HG03159 (cell line): ENCODE data around the gene TTLL10.

Experiments
- ATAC-seq: cut with Tn5 transposase; IDR thresholded peaks from one replicate; pipeline ENCODE4 v1.9.1; 2021; ENCODE audit warnings: mild to moderate bottlenecking, moderate library complexity; ENCODE audit not compliant: unreplicated experiment

The TTLL10 gene

DNA sequence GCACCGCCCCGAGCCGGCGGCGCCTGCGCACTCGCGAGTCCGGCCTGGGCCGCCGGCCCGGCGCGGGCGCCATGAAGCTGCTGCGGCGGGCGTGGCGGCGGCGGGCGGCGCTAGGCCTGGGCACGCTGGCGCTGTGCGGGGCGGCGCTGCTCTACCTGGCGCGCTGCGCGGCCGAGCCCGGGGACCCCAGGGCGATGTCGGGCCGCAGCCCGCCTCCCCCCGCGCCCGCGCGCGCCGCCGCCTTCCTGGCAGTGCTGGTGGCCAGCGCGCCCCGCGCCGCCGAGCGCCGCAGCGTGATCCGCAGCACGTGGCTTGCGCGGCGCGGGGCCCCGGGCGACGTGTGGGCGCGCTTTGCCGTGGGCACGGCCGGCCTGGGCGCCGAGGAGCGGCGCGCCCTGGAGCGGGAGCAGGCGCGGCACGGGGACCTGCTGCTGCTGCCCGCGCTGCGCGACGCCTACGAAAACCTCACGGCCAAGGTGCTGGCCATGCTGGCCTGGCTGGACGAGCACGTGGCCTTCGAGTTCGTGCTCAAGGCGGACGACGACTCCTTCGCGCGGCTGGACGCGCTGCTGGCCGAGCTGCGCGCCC is 58.6 kb downstream of the TTLL10 start, which contains the start of gene B3GALT6:
Gene B3GALT6 (plus strand): TSS at position 30 of the 588 bp plus-strand sequence. CDS start 42 bp downstream, at position 72.
- no peak for ATAC-seq

DNA sequence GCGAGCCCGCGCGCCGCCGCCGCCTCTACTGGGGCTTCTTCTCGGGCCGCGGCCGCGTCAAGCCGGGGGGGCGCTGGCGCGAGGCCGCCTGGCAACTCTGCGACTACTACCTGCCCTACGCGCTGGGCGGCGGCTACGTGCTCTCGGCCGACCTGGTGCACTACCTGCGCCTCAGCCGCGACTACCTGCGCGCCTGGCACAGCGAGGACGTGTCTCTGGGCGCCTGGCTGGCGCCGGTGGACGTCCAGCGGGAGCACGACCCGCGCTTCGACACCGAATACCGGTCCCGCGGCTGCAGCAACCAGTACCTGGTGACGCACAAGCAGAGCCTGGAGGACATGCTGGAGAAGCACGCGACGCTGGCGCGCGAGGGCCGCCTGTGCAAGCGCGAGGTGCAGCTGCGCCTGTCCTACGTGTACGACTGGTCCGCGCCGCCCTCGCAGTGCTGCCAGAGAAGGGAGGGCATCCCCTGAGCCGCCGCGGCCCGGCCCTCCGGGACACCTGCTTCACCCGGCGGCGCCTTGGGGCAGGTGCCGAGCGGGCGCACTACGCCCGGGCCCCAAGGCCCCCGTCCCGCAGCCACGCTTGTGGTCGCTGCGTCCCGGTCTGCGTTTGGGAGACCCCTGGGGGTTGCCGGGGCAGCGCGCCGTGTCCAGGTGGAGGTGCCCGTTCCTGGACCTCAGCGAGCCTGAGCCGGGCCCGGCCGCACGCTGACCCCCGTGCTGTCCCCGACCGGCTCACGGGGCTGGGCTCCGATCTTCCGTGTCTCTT is 59.3 kb downstream of the TTLL10 start:
- ATAC-seq: no peak

- ATAC-seq: no peak
Measured at GRCh38 chr1:1233567-1233892, 59.9 kb downstream of the TTLL10 start.

GRCh38 chr1:1234180-1234808 is 60.6 kb downstream of the TTLL10 start:
- ATAC-seq: no peak

DNA sequence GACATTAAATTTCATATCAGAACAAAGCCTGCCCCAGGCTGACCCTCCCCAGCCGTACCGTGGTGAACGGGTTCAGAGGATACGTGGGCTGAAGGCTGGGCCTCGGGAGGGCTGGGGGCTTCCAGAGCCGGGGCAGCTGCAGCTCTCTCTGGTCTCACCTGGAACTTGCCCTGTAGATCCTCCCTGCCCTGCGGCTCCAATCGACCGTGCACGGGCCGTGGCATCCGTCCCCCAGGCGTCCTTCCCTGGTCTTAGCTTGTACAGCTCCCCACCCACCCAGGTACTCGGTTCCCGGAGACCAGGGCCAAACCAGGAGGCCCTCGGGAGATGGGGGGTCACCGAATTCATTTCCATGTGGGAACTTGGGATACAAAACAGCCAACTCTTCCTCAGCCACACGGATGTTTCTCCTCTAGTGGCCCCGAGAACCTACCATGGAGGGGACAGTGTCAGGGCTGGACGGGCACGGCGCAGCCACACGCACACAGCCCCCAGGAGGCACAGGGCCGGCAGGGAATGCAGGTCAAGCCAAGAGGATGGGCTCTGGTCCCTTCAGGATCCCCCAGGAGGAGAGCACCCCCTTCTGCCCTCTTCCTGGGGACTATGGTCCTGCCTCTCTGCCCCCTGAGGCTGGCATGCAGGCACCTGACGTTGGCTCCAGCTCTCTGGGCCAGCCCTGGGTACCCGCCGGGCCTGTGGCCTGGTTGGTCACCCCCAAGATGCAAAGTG is 61.5 kb downstream of the TTLL10 start:
- no peak for ATAC-seq

DNA sequence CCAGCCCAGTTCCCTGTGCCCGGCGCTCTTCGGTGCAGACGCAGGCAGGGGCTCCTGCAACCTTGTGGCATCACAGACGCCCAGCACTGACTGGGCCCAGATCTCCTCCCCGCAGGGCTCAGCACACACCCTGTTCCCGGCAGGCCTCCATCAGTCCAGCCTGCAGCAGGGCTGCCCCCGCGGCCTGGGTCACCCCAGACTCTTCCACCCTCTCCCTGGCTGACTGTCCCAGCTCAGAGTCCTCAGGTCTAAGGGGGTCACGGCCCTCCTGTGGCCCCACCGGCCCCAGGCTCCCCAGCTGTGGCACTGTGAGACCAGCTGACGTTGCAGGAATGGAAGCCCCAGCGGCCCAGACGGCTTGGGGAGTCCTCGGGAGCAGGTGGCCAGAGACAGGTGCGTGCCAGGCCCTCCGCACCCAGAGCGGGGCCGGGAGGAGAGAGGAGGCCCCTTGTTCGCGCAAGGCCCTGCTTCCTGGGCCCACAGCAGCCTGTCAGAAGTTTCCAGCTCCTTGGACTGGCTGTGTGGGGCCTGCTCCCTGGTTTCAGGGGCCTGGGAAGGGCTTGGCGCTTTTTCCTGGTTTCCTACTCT is 62.6 kb downstream of the TTLL10 start:
- ATAC-seq: no peak

DNA sequence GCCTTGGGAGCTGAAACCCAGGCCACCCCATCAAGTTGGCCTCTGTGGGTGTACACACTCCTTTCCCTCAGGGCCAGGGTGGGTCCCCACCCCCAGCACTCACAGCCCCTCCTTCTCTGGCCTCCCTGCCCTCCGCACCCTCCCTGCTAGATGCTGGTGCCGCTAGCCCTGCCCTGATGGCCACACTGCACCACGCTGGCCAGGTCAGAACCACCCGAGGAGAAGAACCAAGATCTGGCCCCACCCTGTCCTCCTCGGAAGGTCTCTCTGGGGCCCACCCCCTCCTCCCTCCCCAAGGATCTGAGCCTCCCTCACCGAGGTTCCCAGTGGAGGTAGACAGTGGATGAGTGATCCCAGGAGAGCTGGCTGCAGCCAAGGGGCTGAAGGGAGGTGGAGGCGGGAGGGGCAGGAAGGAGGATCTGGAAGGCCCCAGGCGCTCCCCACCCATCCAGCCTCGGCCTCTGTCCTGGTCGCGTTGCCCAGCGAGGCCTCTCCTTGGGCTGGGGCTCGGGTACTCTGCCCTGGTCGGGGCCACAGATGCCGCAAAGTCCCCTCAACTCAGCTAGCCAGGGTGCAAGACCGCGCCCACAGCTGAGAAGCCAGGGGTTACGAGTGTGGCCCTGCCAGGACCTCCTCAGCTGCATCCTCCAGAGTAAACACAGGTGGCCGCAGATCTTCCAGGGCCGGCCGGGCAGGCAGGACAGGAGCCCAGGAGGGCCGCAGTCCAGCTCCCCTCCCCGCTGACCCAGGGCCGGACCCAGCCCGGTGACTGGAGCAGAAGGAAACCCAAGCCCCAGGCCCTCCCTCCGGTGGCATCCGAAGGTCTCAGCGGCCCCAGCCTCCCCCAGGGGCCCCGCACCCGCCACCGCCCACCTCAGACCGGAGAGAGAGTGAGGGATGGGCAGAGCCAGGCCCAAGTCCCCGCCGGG is 63.5 kb downstream of the TTLL10 start:
- no peak for ATAC-seq

- no peak for ATAC-seq
Measured at GRCh38 chr1:1237874-1238701, 64.4 kb downstream of the TTLL10 start.

DNA sequence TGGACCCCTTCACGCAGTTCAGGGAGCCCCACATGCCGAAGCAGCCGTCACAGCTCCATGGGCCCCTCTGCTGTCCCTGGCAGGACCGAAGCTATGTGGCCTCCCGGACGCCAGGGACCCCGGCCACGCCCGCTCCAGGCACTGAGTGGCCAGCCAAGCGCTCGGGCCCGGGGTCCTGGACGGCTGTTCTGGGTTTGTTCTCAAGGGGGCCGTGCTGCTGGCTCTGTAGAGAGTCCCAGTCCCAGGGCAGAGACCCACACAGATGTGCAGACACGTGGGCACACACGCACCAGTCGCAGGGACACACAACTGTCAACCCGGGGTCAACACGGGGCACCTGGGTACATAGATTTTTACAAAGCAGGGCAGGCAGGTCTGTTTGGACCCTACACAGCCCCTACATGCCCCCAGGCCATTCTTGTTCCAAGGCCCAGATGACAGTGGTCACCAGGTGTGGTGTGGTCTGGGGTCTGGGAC is 65.1 kb downstream of the TTLL10 start:
- no peak for ATAC-seq

DNA sequence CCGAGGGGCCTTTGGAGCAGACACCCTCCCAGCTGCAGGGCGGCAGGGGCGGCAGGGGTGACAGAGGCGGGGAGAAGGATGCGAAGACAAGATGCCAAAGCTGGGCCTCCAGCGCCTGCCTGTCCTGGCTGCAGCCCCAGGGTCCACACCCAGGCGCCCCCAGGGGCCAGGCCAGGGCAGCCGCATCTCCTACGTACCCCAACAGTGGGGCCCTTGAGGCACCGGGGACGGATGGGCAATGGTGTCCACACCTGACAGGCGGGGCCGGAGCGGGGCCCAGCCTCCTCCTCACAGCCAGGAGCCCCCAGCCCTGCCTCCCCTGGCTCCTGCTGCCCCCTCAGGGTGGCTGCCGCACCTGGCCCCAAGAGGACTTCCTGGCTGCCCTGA is 65.5 kb downstream of the TTLL10 start:
- ATAC-seq: no peak

GRCh38 chr1:1239614-1240347 is 66.1 kb downstream of the TTLL10 start:
- no peak for ATAC-seq

DNA sequence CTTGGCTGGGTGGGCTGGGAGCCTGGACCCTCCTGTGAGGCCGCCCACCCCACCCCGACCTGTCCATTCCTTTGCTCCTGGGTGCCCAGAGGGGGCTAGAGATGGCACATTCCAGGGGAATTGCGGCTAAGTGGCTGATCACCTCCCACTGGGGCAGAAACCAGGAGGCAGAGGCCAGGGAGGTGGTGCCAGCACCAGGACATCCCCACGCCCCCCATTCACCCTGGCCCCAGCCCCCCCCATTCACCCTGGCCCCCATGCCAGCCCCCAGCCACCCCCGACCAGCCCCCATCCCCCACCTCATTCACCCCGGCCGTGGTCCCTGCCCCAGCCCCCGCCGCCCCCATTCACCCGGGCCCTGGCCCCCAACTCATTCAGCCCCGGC is 66.7 kb downstream of the TTLL10 start:
- no peak for ATAC-seq

- no peak for ATAC-seq
Measured at GRCh38 chr1:1240822-1241587, 67.3 kb downstream of the TTLL10 start.

DNA sequence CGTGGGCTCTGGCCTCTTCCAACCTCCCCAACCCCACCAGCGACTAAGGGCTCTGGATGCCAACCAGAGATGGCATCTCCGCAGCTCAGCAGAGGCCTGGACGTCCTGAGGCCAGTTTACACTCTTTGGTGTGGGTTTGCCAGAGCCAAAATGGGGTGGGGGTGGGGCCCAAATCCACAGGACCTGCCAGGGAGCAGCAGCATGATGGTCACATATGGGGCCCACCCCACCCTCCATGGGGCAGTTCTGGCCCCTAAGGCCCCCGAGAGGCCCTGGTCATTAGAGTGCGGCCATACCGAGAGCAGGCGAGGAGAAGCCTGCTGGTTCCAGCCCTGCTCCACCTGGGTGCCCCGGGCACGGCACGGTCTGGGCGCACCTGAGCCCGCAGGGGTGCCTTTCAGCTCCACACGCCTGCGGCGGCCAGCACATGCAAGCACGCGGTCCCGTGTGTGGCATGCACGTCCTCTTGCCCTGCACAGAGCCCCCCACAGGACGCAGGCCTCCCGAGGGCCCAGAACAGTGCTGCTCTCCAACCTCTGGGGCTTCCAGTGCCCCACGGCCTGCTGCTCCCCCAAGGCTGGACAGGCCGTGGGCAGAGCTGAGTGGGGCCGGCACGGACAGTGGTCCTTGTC is 68.0 kb downstream of the TTLL10 start:
- no peak for ATAC-seq

GRCh38 chr1:1242461-1243265 is 69.0 kb downstream of the TTLL10 start:
- ATAC-seq: no peak

GRCh38 chr1:1243266-1243660 is 69.6 kb downstream of the TTLL10 start:
- ATAC-seq: no peak

GRCh38 chr1:1243807-1244191 is 70.1 kb downstream of the TTLL10 start:
- ATAC-seq: no peak
